NOMO-1 (cell line): Measurements from ENCODE around the gene TRIM58.
A peak's percentile ranks its signal among the peaks of the same experiment; 100 is the strongest.

Source experiments
- DNase-seq, 2 experiments: peaks; one replicate each; lab custom pipeline; 2025; ENCODE audit not compliant: unreplicated experiment in 2 of 2; lab: John Stamatoyannopoulos, UW

TRIM58 gene

GRCh38 chr1:247884797-247885413, 27.9 kb downstream of the TRIM58 start:
- no peak for DNase-seq

- no peak for DNase-seq
These were observed 38.2 kb downstream of the TRIM58 start, which contains the start of gene OR2W3 for GRCh38 chr1:247895163-247895637. TSS of gene OR2W3 (plus strand) at chr1:247895587. CDS start at chr1:247895587, 0 bp downstream.

- DNase-seq, result no peak
These were observed 39.0 kb downstream of the TRIM58 start for GRCh38 chr1:247895976-247896375.

- DNase-seq, result no peak
These were observed 47.1 kb downstream of the TRIM58 start for GRCh38 chr1:247904122-247904521.

DNA sequence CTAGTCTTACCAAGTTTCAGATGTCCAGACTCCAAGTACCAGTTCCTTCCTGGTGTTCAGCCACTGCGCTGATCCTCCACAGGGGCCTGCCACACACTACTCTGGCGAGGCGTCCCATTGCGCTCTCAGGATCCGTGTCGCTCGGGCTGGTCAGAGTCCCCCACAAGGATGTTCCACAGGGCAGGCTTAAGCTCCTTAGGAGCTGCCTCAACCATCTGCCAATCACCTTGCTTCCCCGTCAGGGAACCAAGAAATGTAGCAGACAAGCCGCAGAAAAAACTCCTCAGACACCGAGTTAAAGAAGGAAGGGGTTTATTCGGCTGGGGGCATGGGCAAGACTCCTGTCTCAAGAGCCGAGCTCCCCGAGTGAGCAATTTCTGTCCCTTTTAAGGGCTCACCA, 48.2 kb downstream of the TRIM58 start:
- no peak for DNase-seq

GRCh38 chr1:247905910-247906503, 49.0 kb downstream of the TRIM58 start:
- DNase-seq, result peak in 1 of 2 experiments; percentile 1

GRCh38 chr1:247906504-247907047, 49.6 kb downstream of the TRIM58 start:
- DNase-seq, result peak; percentile 4 to 48

DNA sequence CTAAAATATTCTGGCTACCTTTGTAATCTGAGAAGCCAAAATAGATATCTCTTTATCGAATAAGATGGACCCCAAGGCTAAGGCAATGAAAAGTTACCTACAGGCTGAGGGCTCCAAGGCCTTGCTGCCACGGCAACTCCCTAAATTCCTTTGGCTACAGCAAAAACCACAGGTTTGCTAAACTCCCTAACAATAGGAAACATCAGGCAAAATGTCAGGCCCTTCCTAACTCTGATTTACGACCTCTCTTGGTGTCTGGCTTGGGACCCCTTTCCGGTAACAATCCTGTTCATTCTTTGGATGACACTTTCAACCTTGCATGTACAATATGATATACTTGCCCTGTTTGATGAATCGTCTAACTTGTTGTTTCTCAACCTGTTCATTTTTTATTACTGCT, 51.8 kb downstream of the TRIM58 start:
- no peak for DNase-seq

DNA sequence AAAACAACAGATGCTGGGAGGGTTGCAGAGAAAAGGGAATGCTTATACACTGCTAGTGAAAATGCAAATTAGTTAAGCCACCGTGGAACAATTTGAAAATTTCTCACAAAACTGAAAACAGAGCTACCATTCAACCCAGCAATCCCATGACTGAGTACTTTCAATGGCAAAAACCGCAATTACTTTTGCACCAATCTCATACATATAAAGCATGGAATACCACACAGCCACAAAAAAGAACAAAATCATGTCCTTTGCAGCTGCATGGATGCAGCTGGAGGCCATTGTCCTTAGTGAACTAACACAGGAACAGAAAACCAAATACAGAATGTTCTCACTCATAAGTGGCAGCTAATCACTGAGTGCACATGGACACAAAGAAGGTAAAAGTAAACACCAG, 56.8 kb downstream of the TRIM58 start:
- no peak for DNase-seq

DNA sequence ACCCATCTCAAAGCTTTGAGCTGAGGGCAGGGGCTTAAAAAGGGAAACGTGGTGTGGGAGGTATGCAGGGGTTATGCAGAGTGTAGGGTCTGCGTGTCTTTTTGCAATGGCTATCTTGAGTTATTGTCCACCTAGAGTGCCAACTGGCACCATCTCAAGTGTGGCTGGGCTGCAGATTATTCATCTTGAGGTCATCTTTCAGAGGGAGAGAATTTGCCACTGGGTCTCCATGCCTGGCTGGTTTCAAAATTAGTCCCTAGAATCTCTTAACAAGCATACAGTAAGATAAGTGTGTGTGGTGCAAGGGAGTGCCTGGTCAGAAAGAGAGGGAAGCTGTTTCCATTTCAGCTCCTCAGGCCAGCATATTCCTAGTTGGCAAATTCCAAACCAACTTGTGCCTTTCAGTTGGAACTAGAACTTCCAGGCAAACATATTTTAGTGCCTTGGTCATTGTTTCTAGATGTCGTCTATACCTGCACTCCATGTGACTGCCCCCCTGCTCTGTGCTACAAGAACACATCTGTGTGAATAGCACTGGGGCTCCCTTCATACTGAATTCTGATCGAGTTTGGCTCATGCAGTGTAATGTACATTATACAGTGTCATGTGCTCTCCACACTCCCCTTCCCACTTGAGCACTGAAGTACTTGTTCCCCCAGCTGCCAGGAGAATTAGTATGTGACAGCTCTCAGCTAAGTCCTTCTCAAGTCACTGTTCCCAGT, 58.1 kb downstream of the TRIM58 start:
- DNase-seq, result no peak

DNA sequence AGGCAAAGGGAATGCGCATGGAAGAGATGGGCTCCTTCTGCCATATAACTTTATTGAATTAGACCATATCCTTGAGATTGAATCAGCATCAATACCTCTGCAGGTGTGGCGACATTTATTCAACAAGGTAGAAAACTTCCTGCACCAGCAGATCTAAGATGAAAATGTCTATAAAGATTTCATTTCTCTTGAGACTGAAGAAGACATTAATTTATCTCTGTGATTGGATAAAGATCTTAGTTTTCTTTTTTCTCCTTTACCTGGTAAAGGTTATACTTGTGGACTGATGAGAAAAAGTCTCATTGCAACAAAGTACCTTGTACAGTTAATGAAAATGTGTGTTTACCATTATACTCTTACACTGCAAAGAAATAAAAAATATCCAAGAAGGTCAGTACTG, 63.0 kb downstream of the TRIM58 start, which contains the start of gene OR2T8:
Gene OR2T8, plus strand, starts transcription at position 301 of the 400 bp plus-strand sequence. CDS start 766 bp downstream, outside the sequence.
- DNase-seq, result no peak

DNA sequence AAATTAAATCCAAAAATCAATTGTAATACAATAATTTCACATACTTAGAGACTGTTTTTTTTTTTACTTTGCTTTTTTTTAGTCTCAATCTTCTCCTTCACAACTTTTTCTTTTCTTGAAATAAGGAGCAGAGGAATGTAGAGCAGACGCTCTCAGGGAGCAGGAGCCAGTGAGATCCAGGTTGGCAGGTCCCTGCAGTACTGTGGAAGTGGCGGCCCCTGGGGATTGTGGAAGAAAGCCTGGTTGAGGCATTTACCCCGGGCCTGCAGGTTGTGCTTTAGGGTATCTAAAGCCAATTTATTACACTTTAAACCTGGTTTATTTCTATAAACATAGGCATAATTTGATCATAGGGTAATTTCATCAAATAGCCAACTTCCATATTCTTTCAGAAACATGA, 67.0 kb downstream of the TRIM58 start:
- no peak for DNase-seq

- DNase-seq, result no peak
These were observed 67.9 kb downstream of the TRIM58 start, which contains the start of gene OR2AJ1 for GRCh38 chr1:247924868-247925267. TSS of gene OR2AJ1 (plus strand) at chr1:247924889. CDS start at chr1:247933769, 8,880 bp downstream.
